ENCODE measurements around the gene FOXA1. TPM values are rescaled to one million over a fixed set of nuclear protein-coding genes. Genes with fewer than 3 reads are reported as not detected.

The FOXA1 gene
- total RNA-seq, 1 experiment from 2014 or later: 8.7 TPM

- no peak for TF ChIP-seq CTCF (IDR thresholded peaks at IDR 0.05)
- no peak for TF ChIP-seq REST (IDR thresholded peaks at IDR 0.05; ENCODE audit: insufficient read depth in 1 of 2, low read depth in 2 of 2, low read length in 1 of 2)
- no peak for TF ChIP-seq SIN3A (IDR thresholded peaks at IDR 0.05; ENCODE audit: borderline replicate concordance, insufficient read depth, low read depth, low read length)
- no peak for TF ChIP-seq TCF7L2 (IDR thresholded peaks at IDR 0.05; ENCODE audit: low read depth, low read length)
- no peaks in the 10 kb centered on the region for H3K36me3 ChIP-seq (ENCODE audit: control insufficient read depth, insufficient read depth, low read length)
- H3K4me3 ChIP-seq (ENCODE audit: low read depth in 2 of 2, low read length in 2 of 2): peak overlapping the region in 1 of 2 experiments; percentile 51; a peak in 1 of 4 replicates
- in situ Hi-C loops (cut with HindIII; ENCODE audit: low pct_unique_long_range_greater_than_20kb, low sequenced_read_pairs): no loop called here
- H3K4me1 ChIP-seq (ENCODE audit: control insufficient read depth, insufficient read depth, low read length): no peaks in the 10 kb centered on the region
- H3K27ac ChIP-seq (ENCODE audit: low read length): no peak overlapping the region; the same call in 1 of the 2 replicates
- ATAC-seq (no peak), DNase-seq (ENCODE audit: low read depth, low spot score) (no peak)
- ChIA-PET CTCF (no interaction called here), POLR2A (no interaction called here)
- BruUV-seq (replicated peaks): no TSS peak
- intact Hi-C loops (cut with micrococcal nuclease; ENCODE audit: unreplicated experiment): no loop called here
- H3K27me3 ChIP-seq (ENCODE audit: control insufficient read depth, insufficient read depth, low read length): no peaks in the 10 kb centered on the region
- no peaks in the 10 kb centered on the region for H3K9me3 ChIP-seq (ENCODE audit: control insufficient read depth, insufficient read depth, low read depth, low read length)
These were observed 10.6 kb downstream of the FOXA1 start for GRCh38 chr14:37584211-37585100.

- CTCF ChIA-PET: no interaction called here
- H3K27me3 ChIP-seq (ENCODE audit: control insufficient read depth, insufficient read depth, low read length): no peaks in the 10 kb centered on the region
- BruUV-seq (replicated peaks): no TSS peak
- H3K4me3 ChIP-seq (ENCODE audit: low read depth in 2 of 2, low read length in 2 of 2): peak overlapping the region; percentile 51 to 63
- in situ Hi-C loops (cut with HindIII; ENCODE audit: low pct_unique_long_range_greater_than_20kb, low sequenced_read_pairs) (no loop called here), intact Hi-C loops (cut with micrococcal nuclease; ENCODE audit: unreplicated experiment) (no loop called here)
- ATAC-seq (peak; percentile 87), DNase-seq (ENCODE audit: low read depth, low spot score) (no peak)
- H3K36me3 ChIP-seq (ENCODE audit: control insufficient read depth, insufficient read depth, low read length): no peaks in the 10 kb centered on the region
- H3K27ac ChIP-seq (ENCODE audit: low read length): peak overlapping the region; percentile 54
- POLR2A ChIA-PET: no interaction called here
- no peaks in the 10 kb centered on the region for H3K9me3 ChIP-seq (ENCODE audit: control insufficient read depth, insufficient read depth, low read depth, low read length)
- H3K4me1 ChIP-seq (ENCODE audit: control insufficient read depth, insufficient read depth, low read length): no peaks in the 10 kb centered on the region
- TF ChIP-seq CTCF (IDR thresholded peaks at IDR 0.05) (0 out of 2 replicates have a peak, but pooled peaks have one; percentile 11), SIN3A (IDR thresholded peaks at IDR 0.05; ENCODE audit: borderline replicate concordance, insufficient read depth, low read depth, low read length) (no peak)
These were observed 11.5 kb downstream of the FOXA1 start for GRCh38 chr14:37583358-37584210.
